ENCODE results near the gene RASGRF2.

DNA sequence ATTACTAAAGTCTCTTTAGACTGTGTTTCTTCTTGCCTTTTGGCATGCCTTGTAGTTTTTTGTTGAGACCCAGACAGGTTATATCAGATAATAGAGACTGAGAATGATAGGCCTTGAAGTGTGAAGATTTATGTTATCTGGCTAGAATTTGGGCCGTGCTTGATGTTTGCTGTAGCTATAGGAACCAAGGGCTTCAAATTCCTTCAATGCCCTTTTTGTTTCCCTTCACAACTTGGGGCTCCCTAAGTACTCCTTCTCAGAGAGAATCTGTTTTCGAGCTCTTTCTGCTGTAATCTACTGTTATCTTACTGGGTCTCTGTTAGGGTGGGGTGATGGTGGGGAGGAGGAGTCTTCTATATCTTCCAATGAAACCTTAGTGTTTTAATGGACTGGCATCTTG, 177.7 kb downstream of the RASGRF2 start:
- no peak for TF ChIP-seq POLR2AphosphoS5 (IDR thresholded peaks at IDR 0.05; ENCODE audit: low read depth, low read length)
- TF ChIP-seq TEAD4 (IDR thresholded peaks at IDR 0.05; ENCODE audit: low read depth, low read length), result no peak
- TF ChIP-seq POLR2A (IDR thresholded peaks at IDR 0.05; ENCODE audit: control extremely low read depth in 1 of 2, low read depth in 2 of 2, low read length in 2 of 2), result no peak
- TF ChIP-seq YY1 (IDR thresholded peaks at IDR 0.05; ENCODE audit: low read depth, low read length), result no peak
- TF ChIP-seq KDM4A (IDR thresholded peaks at IDR 0.05; ENCODE audit: low read depth, low read length, severe bottlenecking), result no peak
- TF ChIP-seq, protein P1, sequence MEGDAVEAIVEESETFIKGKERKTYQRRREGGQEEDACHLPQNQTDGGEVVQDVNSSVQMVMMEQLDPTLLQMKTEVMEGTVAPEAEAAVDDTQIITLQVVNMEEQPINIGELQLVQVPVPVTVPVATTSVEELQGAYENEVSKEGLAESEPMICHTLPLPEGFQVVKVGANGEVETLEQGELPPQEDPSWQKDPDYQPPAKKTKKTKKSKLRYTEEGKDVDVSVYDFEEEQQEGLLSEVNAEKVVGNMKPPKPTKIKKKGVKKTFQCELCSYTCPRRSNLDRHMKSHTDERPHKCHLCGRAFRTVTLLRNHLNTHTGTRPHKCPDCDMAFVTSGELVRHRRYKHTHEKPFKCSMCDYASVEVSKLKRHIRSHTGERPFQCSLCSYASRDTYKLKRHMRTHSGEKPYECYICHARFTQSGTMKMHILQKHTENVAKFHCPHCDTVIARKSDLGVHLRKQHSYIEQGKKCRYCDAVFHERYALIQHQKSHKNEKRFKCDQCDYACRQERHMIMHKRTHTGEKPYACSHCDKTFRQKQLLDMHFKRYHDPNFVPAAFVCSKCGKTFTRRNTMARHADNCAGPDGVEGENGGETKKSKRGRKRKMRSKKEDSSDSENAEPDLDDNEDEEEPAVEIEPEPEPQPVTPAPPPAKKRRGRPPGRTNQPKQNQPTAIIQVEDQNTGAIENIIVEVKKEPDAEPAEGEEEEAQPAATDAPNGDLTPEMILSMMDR (IDR thresholded peaks at IDR 0.05; ENCODE audit: control extremely low read depth in 1 of 3, insufficient read depth in 1 of 3, low read depth in 1 of 3, low read length in 3 of 3), result no peak
- no peak for TF ChIP-seq KDM1A (IDR thresholded peaks at IDR 0.05; ENCODE audit: borderline replicate concordance, low read length)
- no peak for TF ChIP-seq SRF (IDR thresholded peaks at IDR 0.05; ENCODE audit: low read depth, low read length)
- TF ChIP-seq CEBPB (IDR thresholded peaks at IDR 0.05; ENCODE audit: low read depth, low read length), result no peak
- TF ChIP-seq, protein P2, sequence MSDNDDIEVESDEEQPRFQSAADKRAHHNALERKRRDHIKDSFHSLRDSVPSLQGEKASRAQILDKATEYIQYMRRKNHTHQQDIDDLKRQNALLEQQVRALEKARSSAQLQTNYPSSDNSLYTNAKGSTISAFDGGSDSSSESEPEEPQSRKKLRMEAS (IDR thresholded peaks at IDR 0.05), result no peak
- TF ChIP-seq EZH2 (IDR thresholded peaks at IDR 0.05; ENCODE audit: low read depth, low read length, severe bottlenecking), result no peak

All from H1 (cell line).